T-helper 9 cell (primary cell): ENCODE measurements around the gene LRRC4.

Source experiments
- DNase-seq: peaks from one replicate; pipeline ENCODE4 v3.0.0-alpha.2; 2020

The LRRC4 gene

DNA sequence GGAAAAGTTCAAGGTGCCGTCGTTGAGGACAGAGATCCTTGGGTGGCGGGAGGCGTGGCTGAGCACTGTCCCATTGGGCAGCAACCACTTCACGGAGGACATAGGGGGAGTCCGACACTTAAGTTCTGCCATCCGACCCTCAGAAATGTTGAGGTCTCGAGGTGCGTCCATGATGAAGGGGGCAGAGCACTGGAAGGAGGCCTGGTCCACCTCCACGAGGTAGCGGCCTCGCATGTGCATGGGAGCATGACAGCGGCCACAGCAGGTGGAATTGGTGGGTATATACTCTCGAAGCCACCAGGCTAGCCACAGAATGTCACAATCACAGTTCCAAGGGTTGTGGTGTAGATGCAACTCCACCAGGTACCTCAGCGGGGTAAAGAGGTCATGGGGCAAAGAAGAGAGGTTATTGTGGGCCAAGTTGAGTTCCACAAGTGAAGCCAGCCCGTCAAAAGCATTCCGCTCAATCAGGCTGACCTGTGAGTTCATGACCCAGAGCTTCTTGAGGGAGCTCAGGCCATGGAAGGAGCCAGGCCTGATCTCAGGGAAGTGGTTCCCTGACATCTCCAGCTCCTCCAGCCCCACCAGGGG lies 1.7 kb downstream of the LRRC4 start:
- no peak for DNase-seq

- DNase-seq, result no peak
Observed at GRCh38 chr7:128027485-128027980, 3.7 kb downstream of the LRRC4 start.

DNA sequence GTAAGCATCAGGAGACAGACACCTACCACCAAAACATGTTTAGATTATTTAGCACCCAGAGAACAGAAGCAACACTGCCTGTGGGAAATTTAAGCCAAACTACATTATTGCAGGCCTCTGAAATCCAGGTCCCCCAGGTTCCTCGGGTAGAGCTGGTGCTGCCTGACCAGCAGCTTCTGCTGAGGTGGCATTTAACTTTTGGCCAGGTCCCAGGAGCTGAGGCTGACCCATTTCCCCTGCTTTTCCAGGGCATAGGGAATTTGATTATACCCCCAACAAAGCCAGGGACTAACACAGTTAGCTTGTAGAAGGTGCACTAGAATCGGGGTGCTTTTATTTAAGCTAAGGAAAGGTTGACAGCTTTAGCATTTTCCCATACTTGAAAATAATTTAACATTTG lies 4.7 kb downstream of the LRRC4 start:
- no peak for DNase-seq

GRCh38 chr7:128025819-128026218 lies 5.4 kb downstream of the LRRC4 start:
- no peak for DNase-seq

DNA sequence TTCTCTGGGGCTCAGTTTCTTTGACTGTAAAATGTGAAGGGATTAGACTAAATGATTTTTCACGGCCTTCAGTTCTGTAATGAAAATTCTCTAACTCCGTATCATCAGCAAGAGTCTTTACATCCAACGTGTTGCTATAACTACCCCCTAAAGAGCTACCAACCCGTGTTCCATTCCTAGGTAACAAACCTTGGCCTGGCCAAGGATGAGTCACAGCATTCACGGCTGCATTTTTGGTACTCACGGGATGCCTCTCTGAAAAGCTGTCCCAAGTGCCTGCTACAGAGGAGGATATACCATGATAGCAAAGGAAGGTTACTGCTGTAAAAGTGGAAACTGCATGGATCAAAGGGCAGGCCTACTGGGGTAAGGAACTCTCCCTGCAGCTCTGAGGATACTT lies 5.9 kb downstream of the LRRC4 start:
- no peak for DNase-seq

GRCh38 chr7:128024151-128024550 lies 7.1 kb downstream of the LRRC4 start:
- DNase-seq, result no peak

DNA sequence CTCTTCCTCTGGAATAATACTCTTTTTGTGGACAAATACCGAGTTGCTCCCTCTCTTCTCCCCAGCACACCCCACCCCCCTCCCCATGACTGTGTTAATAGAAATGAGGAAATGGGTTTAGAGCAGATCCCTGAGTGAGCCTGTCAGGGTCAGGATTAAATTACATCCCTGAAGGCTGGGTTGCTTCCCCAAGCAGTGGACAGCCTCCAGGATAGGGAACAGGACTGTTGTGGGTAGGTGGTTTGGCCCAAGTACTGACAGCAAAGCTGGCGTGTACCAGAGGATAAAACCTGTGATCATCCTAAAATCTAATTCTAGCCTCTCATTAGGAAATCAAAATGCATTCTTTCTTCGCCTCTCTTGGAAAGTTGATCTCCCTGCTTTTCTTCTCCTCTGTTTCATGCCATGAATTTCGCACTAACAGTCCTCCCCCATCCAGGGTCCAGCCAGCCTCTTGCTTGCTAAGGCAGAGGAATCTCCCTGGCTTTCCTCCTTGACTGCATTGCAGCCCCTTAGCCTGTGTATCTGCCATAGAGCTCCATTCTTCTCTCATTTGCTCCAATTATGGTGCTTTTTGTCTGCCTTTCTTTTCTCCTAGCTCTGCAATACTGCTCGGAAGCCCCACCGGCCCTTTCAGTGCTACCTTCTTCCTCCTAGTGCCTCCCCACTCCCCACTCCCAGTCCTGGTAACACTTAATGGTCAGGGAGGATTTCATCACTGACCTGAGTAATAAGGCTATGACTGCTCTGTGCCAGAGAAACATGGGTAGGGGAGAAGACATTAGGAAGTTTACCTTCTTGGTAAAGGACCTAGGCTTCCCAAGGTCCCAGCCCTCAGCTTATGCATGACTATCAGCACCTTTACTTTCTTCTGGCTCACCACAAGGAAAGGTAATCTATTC lies 8.4 kb downstream of the LRRC4 start:
- no peak for DNase-seq

- DNase-seq, result no peak
Observed at GRCh38 chr7:128021366-128021765, 9.9 kb downstream of the LRRC4 start.

GRCh38 chr7:128020159-128020558 lies 11.1 kb downstream of the LRRC4 start:
- DNase-seq, result no peak

DNA sequence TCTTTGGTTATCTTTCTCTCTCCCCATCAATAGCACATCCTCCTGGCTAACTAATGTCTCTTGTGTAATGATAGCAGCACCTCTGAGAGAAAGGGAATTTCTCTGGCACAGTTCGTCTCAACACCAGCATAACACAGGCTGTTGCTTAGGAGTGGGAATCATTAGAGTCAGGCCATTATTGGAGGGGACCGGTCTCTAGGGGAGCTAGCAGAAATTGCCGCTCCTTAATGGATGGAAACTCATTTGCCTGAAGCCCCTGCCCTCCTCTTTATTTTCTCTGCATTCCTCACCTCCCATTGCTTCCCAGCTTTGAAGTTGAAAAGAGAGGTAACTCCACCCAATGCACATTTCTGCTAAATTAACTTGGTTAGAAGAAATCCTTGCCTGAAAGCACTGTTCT lies 11.9 kb downstream of the LRRC4 start:
- no peak for DNase-seq

DNA sequence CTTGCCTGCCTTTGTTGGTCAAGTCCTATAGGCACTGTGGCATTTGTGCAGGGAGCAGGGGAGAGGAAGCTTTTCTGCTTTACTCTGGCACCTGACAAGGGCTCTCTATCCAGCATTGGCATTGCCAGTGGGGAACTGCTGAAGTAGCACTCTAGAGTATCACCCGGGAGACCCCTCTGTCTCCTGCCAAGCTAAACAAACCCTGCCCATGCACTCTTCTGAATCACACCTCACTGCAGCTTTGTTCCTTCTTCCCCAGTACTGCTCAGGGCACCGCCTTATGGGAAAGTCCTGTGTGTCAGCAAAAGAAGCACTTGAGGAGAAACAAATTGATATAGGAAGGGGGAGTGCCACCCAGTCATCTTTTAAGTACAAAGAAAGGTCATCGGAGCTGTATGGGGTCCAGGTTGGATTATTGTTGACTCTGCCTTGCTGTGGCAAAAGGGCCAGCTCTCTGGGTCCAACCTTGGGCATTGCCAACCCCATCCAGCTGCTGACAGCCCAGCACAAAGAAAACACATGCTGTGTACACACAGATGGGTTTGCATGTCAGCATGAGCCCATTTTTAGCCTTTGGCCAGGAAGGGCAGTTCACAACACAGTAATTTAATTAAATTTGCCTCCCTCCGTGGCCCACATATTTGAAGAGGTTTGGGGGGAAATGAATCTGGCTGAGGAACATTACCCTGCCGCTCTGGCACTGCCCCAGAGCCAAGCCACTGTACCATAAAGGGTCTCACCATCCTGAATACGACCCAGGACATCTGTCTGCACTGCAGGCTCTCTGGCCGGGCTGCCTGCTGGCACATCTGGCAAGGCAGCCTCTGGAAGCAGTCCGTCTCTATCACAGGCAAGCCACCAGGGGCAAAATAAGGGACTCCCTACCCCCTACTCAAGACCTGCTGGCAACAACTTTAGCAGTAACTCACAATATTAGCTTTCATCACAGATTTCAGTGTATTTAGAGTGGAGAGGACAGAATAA lies 13.1 kb downstream of the LRRC4 start:
- no peak for DNase-seq

DNA sequence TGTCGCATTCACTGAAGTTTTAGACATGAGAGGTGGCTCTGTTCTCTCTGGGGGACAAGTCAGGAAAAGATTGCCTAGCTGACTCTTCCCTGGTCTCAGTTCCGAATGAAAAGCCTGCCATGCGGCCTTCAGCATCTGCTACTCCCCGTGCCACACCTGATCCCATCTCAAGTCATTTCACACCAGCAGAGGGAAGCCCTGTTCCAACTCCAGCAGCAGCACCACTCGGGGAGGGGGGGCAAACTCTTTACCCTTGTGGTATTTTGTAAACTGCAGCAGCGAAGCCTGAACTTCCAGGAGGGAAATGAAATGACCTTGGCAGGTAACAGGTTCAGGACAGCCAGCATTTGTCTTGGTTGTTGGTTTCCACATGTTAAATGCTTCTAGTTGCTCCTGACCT lies 13.8 kb downstream of the LRRC4 start:
- DNase-seq, result no peak

- DNase-seq, result no peak
Observed at GRCh38 chr7:128014811-128015210, 16.4 kb downstream of the LRRC4 start.

GRCh38 chr7:128011131-128011661 lies 20.0 kb downstream of the LRRC4 start:
- DNase-seq, result no peak

DNA sequence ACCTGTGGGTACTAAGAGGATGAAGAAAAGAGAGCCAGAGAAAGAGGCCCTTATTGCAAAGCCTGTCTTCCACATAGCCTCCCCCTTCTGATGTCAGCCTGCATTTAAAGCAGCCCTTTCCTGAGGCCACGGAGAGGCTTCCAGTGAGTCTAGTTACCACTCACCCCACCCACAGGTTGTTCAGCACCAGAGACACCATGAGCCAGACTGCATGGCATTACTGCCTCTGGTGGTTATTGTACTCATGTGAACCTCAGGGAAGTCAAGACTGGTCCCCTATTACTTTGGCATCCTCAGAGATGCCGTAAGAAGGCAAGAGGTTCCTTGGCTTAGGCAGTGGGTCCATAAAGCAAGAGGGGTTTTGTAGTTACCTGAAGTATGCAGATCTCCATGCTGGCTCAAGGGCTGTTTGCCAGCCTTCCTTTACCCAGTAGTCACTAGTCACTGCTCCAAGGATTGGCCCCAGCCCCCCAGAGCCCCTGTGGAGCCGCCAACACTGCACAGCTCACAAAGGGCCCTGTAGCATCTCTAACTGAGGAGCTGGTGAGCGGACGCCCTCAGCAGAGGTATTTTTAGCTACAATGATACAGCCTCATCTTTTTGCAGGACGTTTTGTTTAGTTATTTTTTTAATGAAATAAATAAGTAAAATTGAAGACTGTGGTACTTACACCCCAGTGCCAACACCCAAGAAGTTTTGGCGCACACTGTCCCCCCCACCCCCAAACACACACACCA lies 20.7 kb downstream of the LRRC4 start:
- no peak for DNase-seq

DNA sequence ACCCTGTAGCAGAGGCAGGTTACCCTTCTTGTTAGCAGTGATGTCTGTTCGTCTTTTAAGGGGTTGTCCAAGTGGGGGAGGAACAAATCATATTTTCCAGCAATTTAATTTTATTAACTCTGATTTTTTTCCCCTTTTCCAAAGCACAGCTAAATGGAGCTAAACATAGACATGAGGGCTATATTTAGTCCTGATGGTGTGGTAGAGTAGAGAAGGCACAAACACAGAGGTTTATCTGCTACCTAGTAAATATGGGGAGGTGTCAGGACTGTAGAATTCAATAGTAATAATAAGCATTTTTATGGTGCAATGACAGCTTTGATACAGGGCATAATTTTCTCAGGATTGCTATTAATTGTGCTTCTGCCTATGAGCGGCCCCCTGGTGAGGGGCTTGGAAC lies 22.5 kb downstream of the LRRC4 start:
- no peak for DNase-seq

DNA sequence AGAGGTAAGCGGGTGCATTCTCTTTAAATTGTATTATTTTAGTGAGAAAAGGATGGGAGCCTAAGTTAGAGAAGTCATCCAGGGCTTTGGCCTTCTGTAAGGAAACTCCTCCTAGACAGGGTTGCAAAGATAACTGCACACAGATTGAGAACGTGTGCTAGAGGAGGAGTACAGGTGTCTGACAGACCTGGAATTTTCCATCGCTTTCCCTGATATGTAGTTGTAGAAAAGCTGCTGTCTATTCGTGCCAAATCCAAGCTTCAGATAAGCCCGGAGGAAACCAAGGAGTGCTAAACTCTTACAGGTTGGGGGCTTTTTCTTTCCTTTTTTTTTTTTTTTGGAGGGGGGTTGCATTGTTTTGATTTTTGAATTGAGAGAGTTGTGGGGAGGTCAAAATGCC lies 23.1 kb downstream of the LRRC4 start:
- DNase-seq, result no peak

DNA sequence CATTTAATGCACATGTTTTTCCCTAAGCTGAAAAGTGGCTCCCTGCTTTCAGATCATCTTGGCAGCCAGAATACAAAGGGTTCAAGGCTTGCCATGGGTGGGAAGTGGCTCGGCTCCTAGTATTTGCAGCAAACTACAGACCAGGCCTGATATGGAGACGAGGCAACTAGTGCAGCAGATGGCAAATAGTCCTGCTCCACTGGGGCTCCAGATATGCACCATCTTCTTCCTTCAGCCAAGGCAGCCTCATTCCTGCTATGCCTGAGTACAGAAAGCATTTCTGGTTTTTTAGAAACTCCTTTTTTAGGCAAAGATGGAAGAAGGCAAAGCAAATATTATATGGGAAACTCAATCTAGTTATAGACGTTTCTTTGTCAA lies 23.9 kb downstream of the LRRC4 start:
- DNase-seq, result no peak

- DNase-seq, result no peak
Observed at GRCh38 chr7:128006550-128007302, 24.5 kb downstream of the LRRC4 start.

DNA sequence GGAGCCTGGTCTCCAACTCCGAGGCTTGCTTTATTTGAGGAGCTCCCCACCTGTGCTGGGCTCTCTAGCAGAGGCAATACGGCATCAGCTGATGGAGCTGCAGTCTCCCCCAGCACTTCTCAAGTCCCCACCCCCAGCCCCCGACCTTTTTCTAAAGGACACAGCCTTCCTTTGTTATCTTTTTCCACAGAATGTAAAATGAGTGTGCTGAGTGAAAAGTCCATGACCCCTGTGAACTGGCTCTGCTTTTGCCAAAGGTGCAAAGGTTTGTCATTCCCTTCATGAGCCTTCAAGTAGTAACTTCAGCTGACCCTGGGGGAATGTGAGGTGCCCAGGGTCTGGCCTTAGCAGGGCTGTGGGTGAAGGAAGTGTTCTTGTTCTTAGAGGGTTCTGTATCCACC lies 25.5 kb downstream of the LRRC4 start:
- no peak for DNase-seq

GRCh38 chr7:128005117-128005516 lies 26.1 kb downstream of the LRRC4 start:
- no peak for DNase-seq
